Fibroblast of the aortic adventitia (primary cell): ENCODE measurements around the gene POLH. TPM values are rescaled to one million over a fixed set of nuclear protein-coding genes. Genes with fewer than 3 reads are reported as not detected.

Source experiments
- small RNA-seq: library from RNA; depleted of rRNA; stranded (forward); fragments of <200 nt; gene quantifications from one replicate; pipeline ENCODE3, GENCODE V24; 2012
- total RNA-seq: library from RNA; depleted of rRNA; stranded (reverse); fragments of >200 nt; gene quantifications from 2 replicates; pipeline ENCODE4 v1.2.3, GENCODE V29; 2012; ENCODE audit warnings: low replicate concordance

The POLH gene
- total RNA-seq, 1 donor, result 30.6 TPM

Small RNAs within 50 kb of the gene (small RNA-seq; reads per million reads assigned to genes)
- not detected for gene RF00426

Other genes with a start within 250 kb of the POLH start
- gene ZNF318, start 206.5 kb upstream of the POLH start, total RNA-seq, result 14.2 and 19.6 TPM in 2 replicates
- 12.0 and 25.8 TPM in 2 replicates for gene ABCC10, start 148.6 kb upstream of the POLH start, total RNA-seq
- 0.36 and 0.98 TPM in 2 replicates for gene DLK2, start 120.6 kb upstream of the POLH start, total RNA-seq
- 14.2 and 24.4 TPM in 2 replicates for gene TJAP1, start 98.6 kb upstream of the POLH start, total RNA-seq
- 0.63 and 0.98 TPM in 2 replicates for gene LRRC73, start 65.8 kb upstream of the POLH start, total RNA-seq
- 71.6 and 94.4 TPM in 2 replicates for gene YIPF3, start 59.3 kb upstream of the POLH start, total RNA-seq
- 27.0 and 45.7 TPM in 2 replicates for gene POLR1C, start 59.1 kb upstream of the POLH start, total RNA-seq
- 17.6 and 29.0 TPM in 2 replicates for gene XPO5, start 147 bp upstream of the POLH start, total RNA-seq
- 32.5 and 61.2 TPM in 2 replicates for gene GTPBP2, start 53.1 kb downstream of the POLH start, total RNA-seq
- gene MAD2L1BP, start 59.7 kb downstream of the POLH start, total RNA-seq, result 8.3 and 20.6 TPM in 2 replicates
- 0.18 and 0.57 TPM in 2 replicates for gene RSPH9, start 68.9 kb downstream of the POLH start, total RNA-seq
- 22.6 and 32.4 TPM in 2 replicates for gene MRPS18A, start 111.6 kb downstream of the POLH start, total RNA-seq
- gene VEGFA, start 194.0 kb downstream of the POLH start, total RNA-seq, result 98.9 and 163 TPM in 2 replicates